NB4 (cell line): ENCODE results near the gene LBX1.

Experiments
- DNase-seq: peaks from one replicate; pipeline ENCODE4 v3.0.0; 2010; ENCODE audit warnings: low read depth
- H3K4me3 ChIP-seq: one replicate; pipeline ENCODE4 v1.5.1; 2011; ENCODE audit warnings: mild to moderate bottlenecking, low read depth, low read length, moderate library complexity
- CTCF ChIP-seq: IDR thresholded peaks from one replicate; pipeline ENCODE4 v1.5.1; 2012; ENCODE audit warnings: low read depth, low read length
- MAX ChIP-seq: IDR thresholded peaks from 2 replicates; pipeline ENCODE4 v1.6.1; 2011; ENCODE audit warnings: low read depth, low read length
- MYC ChIP-seq: IDR thresholded peaks from 2 replicates; pipeline ENCODE4 v1.6.1; 2011; ENCODE audit warnings: low read depth, low read length
- POLR2A ChIP-seq: IDR thresholded peaks from 2 replicates; pipeline ENCODE4 v1.6.1; 2011; ENCODE audit warnings: mild to moderate bottlenecking; ENCODE audit not compliant: insufficient read length; ENCODE audit errors: extremely low read depth

The LBX1 gene

GRCh38 chr10:101258179-101258885 lies 29.1 kb upstream of the LBX1 start:
- DNase-seq = peak; percentile 77
- no peak; the same call in 1 of the 2 replicates for TF ChIP-seq MYC
- TF ChIP-seq MAX = peak; percentile 42; the same call in 1 of the 2 replicates
- H3K4me3 ChIP-seq = no peak overlapping the region

- DNase-seq = no peak
- no peak for TF ChIP-seq POLR2A
- no peak for TF ChIP-seq CTCF
- TF ChIP-seq MAX = no peak
- TF ChIP-seq MYC = no peak
- H3K4me3 ChIP-seq = no peak overlapping the region
Observed at GRCh38 chr10:101257491-101257890, 28.2 kb upstream of the LBX1 start.

- DNase-seq = no peak
- no peak overlapping the region for H3K4me3 ChIP-seq
- TF ChIP-seq MYC (no peak), CTCF (no peak), MAX (no peak), POLR2A (no peak)
Observed at GRCh38 chr10:101257084-101257483, 27.8 kb upstream of the LBX1 start.

- TF ChIP-seq CTCF = no peak
- no peak for TF ChIP-seq MYC
- TF ChIP-seq POLR2A = no peak
- TF ChIP-seq MAX = no peak
- no peak for DNase-seq
- no peak overlapping the region for H3K4me3 ChIP-seq
Observed at GRCh38 chr10:101256387-101256786, 27.1 kb upstream of the LBX1 start.

GRCh38 chr10:101250136-101250535 lies 20.9 kb upstream of the LBX1 start:
- H3K4me3 ChIP-seq = no peak overlapping the region
- TF ChIP-seq CTCF (no peak), MAX (no peak), MYC (no peak)
- no peak for DNase-seq

GRCh38 chr10:101249171-101249581 lies 19.9 kb upstream of the LBX1 start:
- H3K4me3 ChIP-seq = no peak overlapping the region
- no peak for TF ChIP-seq MAX
- TF ChIP-seq POLR2A = no peak
- TF ChIP-seq CTCF = no peak
- TF ChIP-seq MYC = no peak
- no peak for DNase-seq
